DMS 273 (cell line): Measurements from ENCODE around the gene APLF.

Experiments used
- DNase-seq: peaks from one replicate; lab custom pipeline; 2025; ENCODE audit not compliant: unreplicated experiment; lab: John Stamatoyannopoulos, UW

Gene APLF

GRCh38 chr2:68467077-68467960 lies at the start of gene APLF, which contains the start of gene FBXO48:
APLF (plus strand) TSS chr2:68467585; CDS start chr2:68467732, 147 bp downstream.
FBXO48 (minus strand) TSS chr2:68467294; CDS start chr2:68465145, 2,149 bp downstream.
- DNase-seq = peak; percentile 100

GRCh38 chr2:68417926-68418325 lies 49.5 kb upstream of the APLF start:
- DNase-seq = no peak

- no peak for DNase-seq
Observed at GRCh38 chr2:68418419-68418818, 49.0 kb upstream of the APLF start.

- DNase-seq = no peak
Observed at GRCh38 chr2:68418855-68419254, 48.5 kb upstream of the APLF start.

DNA sequence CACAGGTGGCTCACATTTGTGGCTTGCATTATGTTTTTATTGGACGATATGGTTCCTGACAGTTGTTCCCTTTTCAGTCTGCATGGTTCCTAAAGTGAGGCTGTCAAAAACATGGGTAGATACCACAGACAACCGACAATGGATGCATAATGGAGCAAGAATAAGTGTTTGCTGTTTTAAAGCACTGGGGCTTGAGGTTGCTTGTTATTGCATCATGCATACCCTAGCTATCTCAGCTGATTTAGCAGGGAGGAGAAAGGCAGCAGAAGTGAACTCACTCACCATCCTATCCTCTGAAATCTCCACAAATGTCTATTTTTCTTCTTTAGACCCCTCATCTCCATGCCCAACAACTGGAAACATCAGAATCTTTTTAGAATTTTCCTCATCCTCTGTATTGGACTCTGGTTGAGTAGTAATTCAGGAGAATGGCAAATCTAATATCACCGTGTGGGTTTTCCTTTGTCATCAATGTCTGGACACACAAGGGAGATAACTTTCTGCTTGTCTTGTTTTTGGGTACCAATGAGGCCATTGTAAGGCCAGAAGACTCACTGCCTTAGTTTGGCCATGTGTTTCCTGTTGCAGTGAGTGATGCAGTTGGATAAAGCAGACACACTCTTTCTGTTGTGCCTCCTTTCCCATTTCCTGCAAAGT lies 47.0 kb upstream of the APLF start:
- DNase-seq = no peak

DNA sequence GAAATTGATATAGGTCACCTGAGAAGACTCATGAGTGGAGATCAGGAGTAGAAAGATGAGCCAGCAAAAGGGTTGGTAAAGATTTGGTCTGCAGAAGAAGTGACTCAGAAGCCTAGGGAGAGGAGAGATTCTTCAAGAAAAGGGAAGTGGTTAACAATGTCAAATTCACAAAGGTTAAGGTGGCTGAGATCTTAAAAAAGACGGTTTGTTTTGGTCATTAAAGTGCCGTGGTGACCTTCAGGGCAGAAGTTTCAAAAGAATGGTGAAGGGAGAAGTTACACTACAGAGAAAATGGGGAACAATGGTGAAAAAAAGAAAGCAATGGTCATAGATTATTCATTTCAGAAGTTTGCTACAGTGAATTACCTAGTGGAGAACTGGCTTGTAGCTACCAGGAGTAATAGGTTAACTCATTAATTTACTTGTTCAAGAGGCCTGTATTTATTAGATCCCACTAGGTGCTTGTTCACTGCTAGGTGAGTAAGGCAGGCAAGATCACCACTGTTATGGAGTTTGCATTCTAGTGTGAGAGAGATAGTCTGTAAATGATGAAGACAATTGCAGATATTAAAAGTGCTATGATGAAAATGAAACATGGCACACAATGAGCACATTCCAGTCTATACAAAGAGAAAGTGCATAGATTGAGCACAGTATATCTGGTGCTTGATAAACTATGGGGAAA lies 43.3 kb upstream of the APLF start:
- DNase-seq = no peak

- no peak for DNase-seq
Observed at GRCh38 chr2:68425503-68425902, 41.9 kb upstream of the APLF start.

GRCh38 chr2:68426446-68426845 lies 40.9 kb upstream of the APLF start:
- DNase-seq = no peak

DNA sequence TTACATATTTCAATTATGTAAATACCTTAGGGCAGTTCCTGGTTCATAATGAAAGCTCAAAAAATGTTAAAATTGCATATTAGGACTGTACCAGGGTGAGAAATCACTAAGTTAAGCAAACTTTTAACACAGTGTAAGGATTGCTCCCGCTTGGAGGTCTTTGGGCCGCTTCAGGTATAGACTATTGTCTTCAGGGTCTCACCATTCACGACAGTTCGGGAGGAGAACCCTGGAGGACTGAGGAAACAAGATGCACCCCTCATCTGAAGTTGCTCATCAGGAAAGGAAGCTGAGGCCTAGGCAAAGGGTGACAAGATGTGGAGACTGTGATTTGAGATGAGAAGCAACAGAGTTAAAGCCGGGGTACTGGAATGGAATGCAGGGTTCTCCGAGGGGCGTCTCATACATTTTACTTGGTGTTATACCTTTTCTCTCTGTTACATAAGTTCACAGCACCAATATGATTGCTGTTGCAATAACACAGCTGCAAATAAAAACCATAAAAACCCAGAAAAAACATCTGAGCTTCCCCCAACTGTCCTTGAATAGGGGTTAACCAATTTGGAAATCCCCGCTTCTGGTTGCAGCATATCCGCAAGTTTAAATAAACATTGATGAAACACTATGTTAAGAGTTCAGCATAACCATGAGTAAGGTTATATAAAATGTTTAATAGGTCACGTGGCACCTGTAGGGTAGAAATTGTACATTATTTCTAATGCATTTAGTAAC lies 40.4 kb upstream of the APLF start:
- no peak for DNase-seq

DNA sequence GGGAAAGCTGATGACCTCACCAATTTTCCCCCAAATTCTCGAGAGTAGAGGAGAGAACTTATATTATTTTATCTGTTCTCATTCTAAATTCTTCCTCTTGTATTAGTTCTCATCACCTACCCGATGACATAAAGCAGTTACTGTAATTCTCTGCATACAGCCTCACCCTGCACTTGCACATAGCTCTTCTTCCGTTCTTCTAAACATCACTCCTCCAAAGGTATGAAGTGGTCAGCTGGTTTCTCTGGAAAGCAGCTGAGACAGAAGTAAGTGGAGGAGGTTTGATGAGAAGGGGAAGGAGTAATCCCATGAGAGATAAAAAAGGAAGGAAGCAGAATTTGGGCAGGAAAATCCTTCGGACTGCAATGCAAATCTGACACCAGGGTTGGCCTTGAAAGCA lies 39.3 kb upstream of the APLF start:
- DNase-seq = no peak

GRCh38 chr2:68428746-68429145 lies 38.6 kb upstream of the APLF start:
- DNase-seq = no peak

- no peak for DNase-seq
Observed at GRCh38 chr2:68429311-68429826, 38.0 kb upstream of the APLF start.

GRCh38 chr2:68431316-68431972 lies 35.9 kb upstream of the APLF start:
- no peak for DNase-seq

DNA sequence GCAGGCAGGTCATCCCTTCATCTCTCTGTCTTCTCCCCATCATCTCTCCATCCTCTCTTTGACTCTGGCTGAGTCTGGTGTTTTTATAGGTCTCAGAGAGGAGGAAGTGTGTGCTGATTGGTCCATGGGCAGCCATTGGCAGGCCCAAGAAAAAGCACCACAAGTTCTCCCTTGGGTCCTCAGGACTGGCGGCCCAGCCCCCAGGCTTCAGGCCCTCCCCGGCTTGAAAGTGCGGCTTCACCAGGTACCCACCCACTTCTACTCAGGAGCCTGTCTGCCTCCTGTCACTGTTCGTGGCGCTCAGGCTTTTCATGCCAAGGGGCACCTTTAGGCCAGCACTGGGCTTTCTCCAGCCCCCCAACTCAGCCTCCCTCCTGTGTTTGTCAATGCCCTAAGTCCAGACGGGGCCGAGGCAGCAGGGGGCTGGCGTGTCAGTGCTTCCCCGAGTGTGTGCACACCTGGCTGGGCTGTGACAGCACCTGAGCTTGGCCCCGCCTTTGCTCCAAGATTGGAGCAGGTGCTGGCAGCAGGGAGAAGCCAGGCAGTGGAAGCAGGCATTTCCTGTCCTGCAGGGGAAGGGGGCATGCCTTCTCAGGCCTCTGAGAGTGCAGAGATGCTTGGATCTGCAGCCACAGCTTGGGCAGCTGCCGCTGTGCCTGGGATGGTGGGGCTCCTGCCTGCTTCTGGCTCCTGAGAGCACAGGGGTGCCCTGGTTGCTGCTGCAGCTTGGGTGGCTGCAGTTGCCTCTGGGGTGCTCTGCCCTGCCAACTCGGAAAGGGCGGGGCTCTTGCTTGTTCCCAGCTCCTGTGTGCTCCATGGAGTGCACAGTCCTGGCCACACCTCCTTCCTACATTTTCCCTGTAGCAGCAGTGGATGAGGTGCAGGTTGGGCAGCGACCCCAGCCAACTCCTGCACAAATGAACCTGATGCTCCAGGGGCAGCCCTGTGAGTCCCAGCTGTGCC lies 34.4 kb upstream of the APLF start:
- no peak for DNase-seq

GRCh38 chr2:68434981-68435380 lies 32.4 kb upstream of the APLF start:
- no peak for DNase-seq

DNA sequence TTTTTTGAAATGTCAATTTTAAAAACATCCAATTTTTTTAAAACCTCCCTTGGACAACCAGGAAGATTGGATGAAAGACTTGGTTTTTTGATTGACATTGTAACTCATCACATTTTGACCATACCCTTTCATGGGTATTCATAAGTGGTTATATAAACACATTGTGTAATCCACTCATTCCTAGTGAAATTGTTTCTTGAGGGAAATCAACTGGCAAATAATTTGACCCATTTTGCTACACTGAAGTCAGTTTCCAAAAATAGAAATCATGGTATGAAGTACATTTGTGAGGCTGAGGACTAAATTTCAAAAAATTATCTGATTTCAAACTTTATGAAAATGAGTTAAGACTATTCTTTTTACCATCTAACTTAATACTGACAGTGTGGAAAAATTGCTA lies 31.8 kb upstream of the APLF start:
- no peak for DNase-seq

DNA sequence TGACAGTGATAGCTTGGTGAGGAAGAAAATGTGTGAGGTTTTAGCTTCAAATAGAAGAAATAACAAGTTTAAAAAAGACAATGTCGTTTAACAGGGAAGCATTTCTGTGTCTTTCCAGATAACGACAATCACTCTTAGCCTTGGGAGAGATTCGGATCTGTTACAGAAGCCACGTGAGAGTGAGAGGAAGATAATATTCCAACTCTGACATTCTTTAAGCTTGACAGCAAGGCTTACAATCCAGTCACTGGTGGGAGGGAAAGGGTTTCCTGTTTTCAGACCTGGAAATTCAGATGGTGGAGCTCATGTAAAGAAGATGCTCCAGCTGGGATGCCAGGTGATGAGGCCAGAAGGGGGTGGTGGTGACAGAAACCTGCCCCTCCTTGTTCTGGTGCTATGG lies 31.1 kb upstream of the APLF start:
- DNase-seq = no peak

DNA sequence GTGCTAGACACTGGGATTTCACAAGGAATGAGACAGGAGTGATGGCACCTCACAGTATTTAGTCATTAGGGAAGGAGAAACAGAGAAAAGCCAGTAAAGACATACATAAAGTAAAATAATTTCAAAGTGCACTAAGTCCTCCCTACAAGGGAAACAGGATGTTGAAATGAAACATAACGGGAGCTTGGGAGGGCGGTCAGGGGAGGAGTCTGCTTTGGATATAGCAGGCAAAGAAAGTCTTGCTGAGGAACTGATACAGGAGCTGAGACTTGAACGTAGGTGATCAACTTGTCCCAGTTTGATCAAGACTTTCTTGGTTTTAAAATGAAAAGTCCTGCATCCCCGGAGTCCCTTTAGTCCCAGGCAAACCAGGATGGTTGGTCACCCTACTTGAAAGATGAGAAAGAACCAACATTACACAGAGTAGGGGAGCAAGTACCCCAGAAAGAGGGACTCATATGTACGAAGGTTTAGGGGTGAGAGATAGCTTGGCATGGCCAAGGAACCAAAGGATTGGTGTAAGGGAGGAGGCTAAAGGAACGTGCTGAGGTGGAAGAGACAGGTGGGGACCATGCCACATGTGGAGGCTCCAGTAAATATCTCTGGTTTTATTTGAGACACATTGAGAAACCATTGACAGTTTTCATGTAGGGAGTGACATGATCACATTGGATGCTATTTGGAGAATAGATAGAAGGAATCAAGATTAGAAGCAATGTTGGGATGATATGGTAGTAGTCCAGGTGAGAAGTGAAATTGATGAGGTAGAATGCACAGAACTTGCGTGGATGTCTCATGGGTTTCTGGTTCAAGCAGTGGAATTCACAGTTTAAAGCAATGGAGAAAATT lies 28.7 kb upstream of the APLF start:
- no peak for DNase-seq
